ENCODE data around the gene HPS6.
"Not testable (repeated sequence)": the region's sequence is repeated elsewhere in the genome, so short reads cannot be mapped to it uniquely, and the experiment has no call there.

Gene HPS6

DNA sequence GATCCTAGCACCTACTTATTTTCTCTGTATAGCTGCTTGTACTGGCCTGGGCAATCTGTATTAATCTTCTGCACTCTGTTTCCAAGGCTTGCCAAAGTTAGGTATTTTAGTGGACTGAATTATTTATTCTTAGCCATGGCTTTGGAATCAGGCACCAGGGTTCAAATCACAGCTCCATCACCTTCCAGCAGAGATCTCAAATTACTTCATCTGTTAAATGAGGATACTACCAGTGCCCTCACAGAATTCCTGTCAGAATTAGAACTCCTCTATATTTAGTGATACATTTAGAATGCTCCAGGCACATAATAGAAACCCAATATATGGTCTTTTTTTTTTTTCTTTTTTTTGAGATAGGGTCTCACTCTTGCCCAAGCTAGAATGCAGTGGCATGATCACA is 26.7 kb upstream of the HPS6 start:
- H3K4me3 ChIP-seq (ENCODE audit: low read depth, low read length), result no peak overlapping the region
- DNase-seq (ENCODE audit: low read depth), result no peak
- no peak for TF ChIP-seq CTCF (IDR thresholded peaks at IDR 0.05; ENCODE audit: low read depth, low read length, missing control alignments)

DNA sequence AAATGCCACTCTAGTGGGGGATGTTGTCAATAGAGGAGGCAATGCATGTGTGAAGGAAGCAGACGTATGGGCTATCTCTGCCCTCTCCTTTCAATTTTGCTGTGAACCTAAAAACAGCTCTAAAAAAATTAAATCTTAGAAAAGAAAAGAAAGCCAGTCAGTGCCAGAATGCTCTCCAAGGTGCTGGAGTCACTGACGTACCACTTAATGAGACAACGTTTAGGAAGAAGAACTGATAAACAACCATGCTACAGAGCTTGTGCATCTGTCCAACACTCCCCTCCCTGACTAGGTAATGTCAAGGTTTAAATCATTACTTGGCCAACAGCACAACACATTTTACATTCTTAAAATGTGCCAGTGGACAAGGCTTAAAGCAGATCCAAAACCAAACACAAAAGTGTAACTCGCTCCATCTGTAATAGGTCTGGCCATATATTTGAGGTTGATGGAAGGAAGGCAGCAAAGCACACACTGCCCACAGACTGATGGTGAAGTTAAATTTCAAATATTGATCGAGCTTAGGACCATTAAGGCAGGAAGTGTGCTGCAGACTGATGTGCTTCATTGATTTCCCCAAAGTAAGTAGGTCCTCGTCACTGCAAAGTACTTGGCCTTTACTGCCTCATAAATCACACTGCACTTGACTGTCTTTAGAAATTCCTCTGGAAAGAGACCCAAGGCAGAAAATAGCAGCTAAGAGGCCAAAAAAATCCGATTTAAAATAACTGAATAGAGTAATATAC is 24.7 kb upstream of the HPS6 start:
- H3K4me3 ChIP-seq (ENCODE audit: low read depth, low read length), result no peak overlapping the region
- TF ChIP-seq CTCF (IDR thresholded peaks at IDR 0.05; ENCODE audit: low read depth, low read length, missing control alignments), result no peak
- DNase-seq (ENCODE audit: low read depth), result no peak

DNA sequence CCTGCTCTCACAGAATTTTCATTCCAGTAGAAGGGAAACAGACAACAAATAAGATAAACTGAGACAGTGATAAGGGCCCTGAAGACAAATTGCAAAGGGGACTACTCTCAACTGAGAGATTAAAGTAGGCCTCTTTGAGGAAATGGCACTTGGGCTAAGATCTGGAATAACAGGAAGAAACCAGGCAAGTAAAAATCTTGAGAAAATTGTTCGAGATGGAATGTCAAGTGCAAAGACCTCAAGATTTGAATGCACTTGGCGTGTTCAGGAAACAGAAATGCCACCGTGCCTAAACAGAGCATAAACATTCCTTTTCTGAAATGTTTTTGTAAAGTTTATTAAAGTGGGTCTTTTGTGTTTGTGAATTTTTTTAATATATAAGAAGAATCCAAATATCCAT is 19.9 kb upstream of the HPS6 start:
- no peak for DNase-seq (ENCODE audit: low read depth)
- H3K4me3 ChIP-seq (ENCODE audit: low read depth, low read length), result no peak overlapping the region
- TF ChIP-seq CTCF (IDR thresholded peaks at IDR 0.05; ENCODE audit: low read depth, low read length, missing control alignments), result no peak

GRCh38 chr10:102046095-102046494 is 19.1 kb upstream of the HPS6 start:
- no peak overlapping the region for H3K4me3 ChIP-seq (ENCODE audit: low read depth, low read length)
- no peak for TF ChIP-seq CTCF (IDR thresholded peaks at IDR 0.05; ENCODE audit: low read depth, low read length, missing control alignments)
- no peak for DNase-seq (ENCODE audit: low read depth)

- peak overlapping the region; percentile 90 for H3K4me3 ChIP-seq (ENCODE audit: low read depth, low read length)
- not testable (repeated sequence) for DNase-seq (ENCODE audit: low read depth)
Measured at GRCh38 chr10:102054881-102055646, 10.1 kb upstream of the HPS6 start.

DNA sequence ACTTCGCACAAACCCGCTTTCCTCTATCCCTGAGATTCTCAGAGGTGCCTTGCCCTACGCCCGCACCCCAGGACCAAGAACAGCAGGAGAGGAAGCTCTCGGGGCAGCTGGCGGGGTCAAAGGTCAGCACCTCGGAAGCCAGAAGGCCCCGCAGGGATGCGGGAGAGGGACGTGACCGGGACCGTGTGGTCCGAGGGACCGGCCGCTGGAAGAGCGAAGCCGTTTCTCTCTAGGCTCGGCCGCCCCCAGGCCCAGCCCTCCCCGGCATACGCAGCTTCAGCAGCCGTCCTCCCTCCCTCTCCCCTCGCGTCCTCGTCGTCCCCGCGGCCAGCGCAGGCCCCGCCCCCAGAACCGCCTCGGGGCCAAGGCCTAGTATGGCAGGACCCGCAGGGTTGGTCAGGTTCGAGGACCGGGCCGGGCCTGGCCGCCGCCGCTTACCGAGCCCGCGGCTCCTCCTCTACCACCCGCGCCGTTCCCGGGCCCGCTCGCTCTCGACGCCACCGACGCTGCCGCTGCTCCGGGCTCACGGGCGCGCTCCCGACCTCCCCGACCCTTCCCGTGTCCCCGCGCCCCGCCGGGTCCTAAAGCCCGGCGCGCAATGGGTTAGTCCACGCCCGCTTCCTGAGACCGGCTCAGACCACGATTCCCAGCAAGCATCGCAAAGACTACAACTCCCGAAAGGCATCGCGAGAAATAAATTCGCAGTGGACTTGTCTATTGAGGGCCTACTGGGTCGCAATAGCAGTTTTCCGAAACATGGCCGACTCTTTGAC is 9.3 kb upstream of the HPS6 start, which contains the start of gene ARMH3:
TSS of gene ARMH3 (minus strand) at position 527 of the 773 bp plus-strand sequence. CDS start 16,059 bp downstream, outside the sequence.
- TF ChIP-seq CTCF (IDR thresholded peaks at IDR 0.05; ENCODE audit: low read depth, low read length, missing control alignments), result no peak
- peak; percentile 96 for DNase-seq (ENCODE audit: low read depth)
- peak within 1 kb of the TSS; percentile 90 for H3K4me3 ChIP-seq (ENCODE audit: low read depth, low read length)

GRCh38 chr10:102059987-102060386 is 5.2 kb upstream of the HPS6 start:
- no peak for TF ChIP-seq CTCF (IDR thresholded peaks at IDR 0.05; ENCODE audit: low read depth, low read length, missing control alignments)
- H3K4me3 ChIP-seq (ENCODE audit: low read depth, low read length), result no peak overlapping the region
- DNase-seq (ENCODE audit: low read depth), result no peak
